Esophagus squamous epithelium (tissue), 4 donors: ENCODE data around the gene NEDD4L.

Source experiments
- CTCF ChIP-seq, 6 experiments: fragments of 450-650 bp in 4 of 6; fragments of 200-600 bp in 2 of 6; sonication (generic) in 2 of 6; IDR thresholded peaks; one replicate each; pipeline ENCODE4 v1.5.1; 2016 to 2019; ENCODE audit warnings: antibody characterized with exemption in 6 of 6, mild to moderate bottlenecking in 4 of 6, moderate library complexity in 4 of 6
- POLR2A ChIP-seq, 4 donors: fragments of 450-650 bp; IDR thresholded peaks; one replicate each; pipeline ENCODE4 v1.6.1; 2017; ENCODE audit warnings: antibody characterized with exemption in 4 of 4, mild to moderate bottlenecking in 4 of 4, moderate library complexity in 3 of 4

DNA sequence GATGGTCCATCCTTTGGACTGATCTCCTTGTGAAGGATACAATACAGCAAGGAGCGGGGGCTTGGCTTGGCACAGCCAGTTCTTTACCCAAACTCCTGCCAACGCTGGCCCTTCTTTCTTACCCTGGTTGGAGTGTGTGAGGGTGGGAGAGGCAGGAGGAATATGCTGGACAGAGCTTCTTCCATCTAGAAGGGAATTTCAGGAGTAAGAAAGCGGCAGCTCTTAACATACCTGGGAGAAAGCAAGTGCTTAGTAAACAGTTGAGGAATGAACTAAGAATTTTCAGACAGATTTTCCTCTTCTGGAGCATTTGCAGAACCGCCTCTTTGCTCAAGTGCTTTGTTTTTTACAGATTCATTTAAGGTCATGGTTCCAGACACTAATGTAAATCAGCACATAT, 72.8 kb downstream of the NEDD4L start:
- no peak for TF ChIP-seq CTCF (IDR thresholded peaks at IDR 0.05)
- no peak for TF ChIP-seq POLR2A (IDR thresholded peaks at IDR 0.05)
